ENCODE measurements around the gene NAP1L1.

NAP1L1 gene

DNA sequence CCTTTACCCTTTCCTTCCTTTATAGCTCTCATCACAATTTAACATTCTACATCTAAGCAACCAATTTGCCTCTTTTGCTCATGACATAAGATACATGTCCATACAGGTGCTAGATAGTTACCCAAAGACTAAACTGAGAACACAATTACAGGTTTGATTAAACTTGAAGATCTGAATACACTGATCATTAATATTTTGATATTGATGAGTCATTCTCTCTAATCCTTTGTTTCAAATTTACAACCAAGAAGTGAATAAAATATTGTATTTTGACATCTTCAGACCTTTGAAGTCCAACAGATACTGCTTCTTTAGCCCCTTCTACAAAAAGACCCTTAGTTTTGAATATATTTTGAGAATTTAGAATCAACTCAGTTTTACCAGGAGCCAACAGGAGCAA is 2.6 kb downstream of the NAP1L1 start:
- H3K9ac ChIP-seq: no peak overlapping the region
- H3K4me2 ChIP-seq: peak overlapping the region; percentile 96
- peaks cover 60% of the 10 kb centered on the region for H4K20me1 ChIP-seq (ENCODE audit: insufficient read depth)
- peaks cover 67% of the 10 kb centered on the region for H3K4me1 ChIP-seq (ENCODE audit: low read depth, poor library complexity, severe bottlenecking)
- H3K79me2 ChIP-seq (ENCODE audit: insufficient read depth, low read depth): peaks cover 74% of the 10 kb centered on the region
- no peak overlapping the region for H3K4me3 ChIP-seq (IDR thresholded peaks at IDR 0.05; ENCODE audit: insufficient read depth, low read depth, low read length)
- H3K36me3 ChIP-seq (ENCODE audit: insufficient read depth): no peaks in the 10 kb centered on the region; the same call in 1 of the 2 replicates
- TF ChIP-seq, protein P1, sequence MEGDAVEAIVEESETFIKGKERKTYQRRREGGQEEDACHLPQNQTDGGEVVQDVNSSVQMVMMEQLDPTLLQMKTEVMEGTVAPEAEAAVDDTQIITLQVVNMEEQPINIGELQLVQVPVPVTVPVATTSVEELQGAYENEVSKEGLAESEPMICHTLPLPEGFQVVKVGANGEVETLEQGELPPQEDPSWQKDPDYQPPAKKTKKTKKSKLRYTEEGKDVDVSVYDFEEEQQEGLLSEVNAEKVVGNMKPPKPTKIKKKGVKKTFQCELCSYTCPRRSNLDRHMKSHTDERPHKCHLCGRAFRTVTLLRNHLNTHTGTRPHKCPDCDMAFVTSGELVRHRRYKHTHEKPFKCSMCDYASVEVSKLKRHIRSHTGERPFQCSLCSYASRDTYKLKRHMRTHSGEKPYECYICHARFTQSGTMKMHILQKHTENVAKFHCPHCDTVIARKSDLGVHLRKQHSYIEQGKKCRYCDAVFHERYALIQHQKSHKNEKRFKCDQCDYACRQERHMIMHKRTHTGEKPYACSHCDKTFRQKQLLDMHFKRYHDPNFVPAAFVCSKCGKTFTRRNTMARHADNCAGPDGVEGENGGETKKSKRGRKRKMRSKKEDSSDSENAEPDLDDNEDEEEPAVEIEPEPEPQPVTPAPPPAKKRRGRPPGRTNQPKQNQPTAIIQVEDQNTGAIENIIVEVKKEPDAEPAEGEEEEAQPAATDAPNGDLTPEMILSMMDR (conservative IDR thresholded peaks at IDR 0.05; ENCODE audit: low read depth, low read length): no peak
- no peak overlapping the region for H3K27ac ChIP-seq
- no peaks in the 10 kb centered on the region for H3K27me3 ChIP-seq (ENCODE audit: insufficient read depth, low read depth)
- no peak overlapping the region for H2AFZ ChIP-seq (ENCODE audit: low read depth)

DNA sequence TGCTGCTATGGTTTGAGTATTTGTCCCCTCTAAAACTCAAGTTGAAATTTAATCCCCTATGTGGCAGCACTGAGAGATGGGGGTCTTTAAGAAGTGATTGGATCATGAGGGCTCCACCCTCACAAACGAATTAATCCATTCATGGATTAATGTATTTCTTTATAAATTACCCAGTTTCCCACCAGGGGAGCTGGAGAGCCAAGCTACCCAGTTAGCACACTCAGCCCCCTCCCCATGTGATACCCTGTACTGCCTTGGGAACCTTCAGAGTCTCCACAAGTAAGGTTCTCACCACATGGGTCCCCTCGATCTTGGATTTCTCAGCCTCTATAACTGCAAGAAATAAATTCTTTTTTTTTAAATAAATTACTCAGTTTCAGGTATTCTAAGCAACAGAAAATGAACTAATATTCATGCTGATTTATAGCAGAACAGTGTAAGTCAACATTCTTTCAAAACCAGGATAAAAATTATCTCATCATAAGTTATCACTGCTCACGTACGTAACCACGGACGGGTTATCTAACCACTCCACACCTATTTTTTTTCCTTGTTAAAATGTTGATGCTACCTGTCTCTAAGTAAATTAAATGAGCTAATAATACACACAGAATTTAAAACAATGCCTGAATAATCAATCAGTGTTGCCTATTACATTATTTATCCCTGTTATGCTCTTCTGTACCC is 3.6 kb downstream of the NAP1L1 start:
- Histone ChIP-seq H3K27ac (no peak overlapping the region), H3K36me3 (ENCODE audit: insufficient read depth) (no peaks in the 10 kb centered on the region; the same call in 1 of the 2 replicates), H3K4me3 (IDR thresholded peaks at IDR 0.05; ENCODE audit: insufficient read depth, low read depth, low read length) (no peak overlapping the region), H3K9ac (no peak overlapping the region), H3K4me1 (ENCODE audit: low read depth, poor library complexity, severe bottlenecking) (peaks cover 67% of the 10 kb centered on the region), H3K4me2 (peak overlapping the region; percentile 96; the same call in 1 of the 2 replicates), H3K79me2 (ENCODE audit: insufficient read depth, low read depth) (peaks cover 84% of the 10 kb centered on the region), H4K20me1 (ENCODE audit: insufficient read depth) (peaks cover 69% of the 10 kb centered on the region), H3K27me3 (ENCODE audit: insufficient read depth, low read depth) (no peaks in the 10 kb centered on the region), H2AFZ (ENCODE audit: low read depth) (no peak overlapping the region)
- TF ChIP-seq, protein P1 (conservative IDR thresholded peaks at IDR 0.05; ENCODE audit: low read depth, low read length): peak; percentile 40; the same call in 1 of the 2 replicates

DNA sequence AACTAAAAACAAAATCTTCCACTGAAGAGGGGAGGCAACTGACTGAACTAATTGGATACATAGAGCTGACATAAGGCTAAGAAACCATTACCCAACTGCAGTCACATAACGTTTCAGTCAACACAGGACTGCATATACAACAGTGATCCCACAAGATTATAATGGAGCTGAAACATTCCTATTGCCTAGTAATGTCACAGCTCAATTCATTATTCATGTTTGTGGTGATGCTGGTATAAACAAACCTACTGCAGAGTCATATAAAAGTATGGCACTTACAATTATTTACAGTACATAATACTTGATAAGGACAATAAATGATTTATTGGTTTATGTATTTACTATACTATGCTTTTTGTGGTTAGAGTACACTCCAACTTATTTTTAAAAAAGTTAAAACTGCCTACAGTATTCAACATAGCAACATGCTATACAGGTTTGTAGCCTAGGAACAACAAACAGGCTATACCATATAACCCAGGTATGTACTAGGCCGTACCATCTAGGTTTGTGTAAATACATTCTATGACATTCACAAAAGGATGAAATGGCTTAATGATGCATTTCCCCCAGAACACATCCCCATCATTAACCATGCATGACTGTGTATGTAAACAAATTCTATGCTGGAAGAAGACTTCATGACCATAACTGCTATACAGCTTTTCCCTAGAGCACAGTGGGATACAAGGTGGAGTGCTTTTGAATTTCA is 4.3 kb downstream of the NAP1L1 start:
- Histone ChIP-seq H3K4me1 (ENCODE audit: low read depth, poor library complexity, severe bottlenecking) (peaks cover 68% of the 10 kb centered on the region), H3K4me3 (IDR thresholded peaks at IDR 0.05; ENCODE audit: insufficient read depth, low read depth, low read length) (no peak overlapping the region), H3K27ac (no peak overlapping the region), H3K4me2 (no peak overlapping the region), H2AFZ (ENCODE audit: low read depth) (no peak overlapping the region), H3K79me2 (ENCODE audit: insufficient read depth, low read depth) (peaks cover 91% of the 10 kb centered on the region), H3K27me3 (ENCODE audit: insufficient read depth, low read depth) (no peaks in the 10 kb centered on the region), H3K9ac (no peak overlapping the region), H4K20me1 (ENCODE audit: insufficient read depth) (peaks cover 76% of the 10 kb centered on the region), H3K36me3 (ENCODE audit: insufficient read depth) (no peaks in the 10 kb centered on the region; the same call in 1 of the 2 replicates)
- TF ChIP-seq, protein P1 (conservative IDR thresholded peaks at IDR 0.05; ENCODE audit: low read depth, low read length): no peak

DNA sequence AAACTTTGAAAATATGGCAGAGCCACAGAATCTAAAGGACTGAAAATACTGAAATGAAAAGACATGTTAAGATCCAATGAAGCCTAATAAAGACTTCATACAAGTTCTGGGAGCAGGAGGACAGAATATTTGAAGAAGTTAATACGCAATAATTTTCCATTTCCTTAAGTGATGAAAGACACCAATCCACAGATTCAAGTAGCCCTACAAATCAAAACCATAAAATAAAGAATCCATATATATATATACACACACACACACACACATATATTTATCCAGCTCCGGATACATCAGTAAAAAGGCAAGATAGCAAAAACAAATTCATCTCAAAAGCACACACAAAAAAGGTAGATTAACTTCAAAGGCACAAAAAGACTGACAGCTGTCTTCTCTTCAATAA is 5.7 kb downstream of the NAP1L1 start:
- Histone ChIP-seq H3K27ac (no peak overlapping the region), H3K27me3 (ENCODE audit: insufficient read depth, low read depth) (no peaks in the 10 kb centered on the region), H3K4me1 (ENCODE audit: low read depth, poor library complexity, severe bottlenecking) (peaks cover 77% of the 10 kb centered on the region), H3K4me3 (IDR thresholded peaks at IDR 0.05; ENCODE audit: insufficient read depth, low read depth, low read length) (no peak overlapping the region), H3K79me2 (ENCODE audit: insufficient read depth, low read depth) (peaks cover 100% of the 10 kb centered on the region), H2AFZ (ENCODE audit: low read depth) (no peak overlapping the region), H3K9ac (no peak overlapping the region), H4K20me1 (ENCODE audit: insufficient read depth) (peaks cover 89% of the 10 kb centered on the region), H3K4me2 (no peak overlapping the region), H3K36me3 (ENCODE audit: insufficient read depth) (peaks cover 7% of the 10 kb centered on the region; the same call in 1 of the 2 replicates)
- TF ChIP-seq, protein P1 (conservative IDR thresholded peaks at IDR 0.05; ENCODE audit: low read depth, low read length): no peak

Data from KMS-11 (cell line).